HG02588 (cell line): ENCODE results near the gene MANEA.
A peak's percentile ranks its signal among the peaks of the same experiment; 100 is the strongest.
"Not testable (repeated sequence)": the region's sequence is repeated elsewhere in the genome, so short reads cannot be mapped to it uniquely, and the experiment has no call there.

Source experiments
- ATAC-seq: cut with Tn5 transposase; IDR thresholded peaks from one replicate; pipeline ENCODE4 v1.9.1; 2021; ENCODE audit warnings: mild to moderate bottlenecking, moderate library complexity; ENCODE audit not compliant: unreplicated experiment

MANEA gene, protein sequence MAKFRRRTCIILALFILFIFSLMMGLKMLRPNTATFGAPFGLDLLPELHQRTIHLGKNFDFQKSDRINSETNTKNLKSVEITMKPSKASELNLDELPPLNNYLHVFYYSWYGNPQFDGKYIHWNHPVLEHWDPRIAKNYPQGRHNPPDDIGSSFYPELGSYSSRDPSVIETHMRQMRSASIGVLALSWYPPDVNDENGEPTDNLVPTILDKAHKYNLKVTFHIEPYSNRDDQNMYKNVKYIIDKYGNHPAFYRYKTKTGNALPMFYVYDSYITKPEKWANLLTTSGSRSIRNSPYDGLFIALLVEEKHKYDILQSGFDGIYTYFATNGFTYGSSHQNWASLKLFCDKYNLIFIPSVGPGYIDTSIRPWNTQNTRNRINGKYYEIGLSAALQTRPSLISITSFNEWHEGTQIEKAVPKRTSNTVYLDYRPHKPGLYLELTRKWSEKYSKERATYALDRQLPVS

GRCh38 chr6:95577304-95578105 lies at the start of gene MANEA:
Gene MANEA, plus strand, starts transcription at chr6:95577535. Its CDS starts 8,905 bp downstream, at chr6:95586440.
- peak; percentile 74 for ATAC-seq

DNA sequence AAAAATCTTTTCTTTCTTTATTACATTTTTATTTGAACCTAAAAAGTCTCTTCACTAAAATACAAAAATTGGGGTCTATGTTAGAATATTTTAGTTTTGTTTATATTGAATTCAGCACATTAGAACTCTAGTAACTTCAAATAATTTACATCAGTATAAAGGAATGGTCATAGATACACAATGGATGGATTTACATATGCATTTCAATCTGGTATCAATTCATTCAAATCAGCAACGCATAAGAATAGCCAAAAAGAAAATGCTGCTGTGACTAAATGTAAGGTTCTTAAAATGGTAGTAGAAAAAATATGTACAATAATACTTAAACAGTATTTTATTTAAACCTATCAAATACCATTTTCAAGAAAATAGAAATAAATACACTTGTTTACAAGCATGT lies 47.6 kb upstream of the MANEA start:
- ATAC-seq = no peak

DNA sequence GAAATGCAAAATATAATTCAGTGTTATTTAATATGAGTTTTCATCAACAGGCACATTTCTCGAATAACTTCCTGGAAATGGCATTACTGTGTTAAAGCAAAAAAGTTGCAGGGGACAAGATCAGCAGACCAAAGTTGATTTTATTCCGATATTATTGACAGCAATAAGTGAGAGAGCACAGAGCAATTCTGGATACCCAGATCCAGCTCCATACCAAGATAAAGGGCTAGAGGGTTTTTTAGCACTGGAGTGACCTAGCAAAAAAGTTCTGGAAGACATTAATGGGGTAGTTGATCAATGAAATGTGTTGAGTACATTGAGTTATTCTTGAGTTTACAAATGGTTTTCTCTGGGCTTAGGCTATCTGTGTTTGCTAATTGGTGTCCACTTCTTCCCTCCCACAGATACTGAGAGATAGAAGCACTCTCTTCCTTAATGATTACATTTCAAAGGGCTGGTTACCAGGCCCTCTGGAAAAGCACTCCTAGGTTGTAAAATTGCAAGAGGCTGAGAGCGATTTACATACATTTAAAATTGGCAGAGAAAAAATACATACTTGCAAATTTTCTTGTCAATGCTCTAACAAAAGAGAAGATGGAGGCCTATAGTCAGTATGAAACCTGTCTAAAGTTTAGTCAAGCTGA lies 47.0 kb upstream of the MANEA start:
- no peak for ATAC-seq

GRCh38 chr6:95543798-95544197 lies 33.5 kb upstream of the MANEA start:
- no peak for ATAC-seq

DNA sequence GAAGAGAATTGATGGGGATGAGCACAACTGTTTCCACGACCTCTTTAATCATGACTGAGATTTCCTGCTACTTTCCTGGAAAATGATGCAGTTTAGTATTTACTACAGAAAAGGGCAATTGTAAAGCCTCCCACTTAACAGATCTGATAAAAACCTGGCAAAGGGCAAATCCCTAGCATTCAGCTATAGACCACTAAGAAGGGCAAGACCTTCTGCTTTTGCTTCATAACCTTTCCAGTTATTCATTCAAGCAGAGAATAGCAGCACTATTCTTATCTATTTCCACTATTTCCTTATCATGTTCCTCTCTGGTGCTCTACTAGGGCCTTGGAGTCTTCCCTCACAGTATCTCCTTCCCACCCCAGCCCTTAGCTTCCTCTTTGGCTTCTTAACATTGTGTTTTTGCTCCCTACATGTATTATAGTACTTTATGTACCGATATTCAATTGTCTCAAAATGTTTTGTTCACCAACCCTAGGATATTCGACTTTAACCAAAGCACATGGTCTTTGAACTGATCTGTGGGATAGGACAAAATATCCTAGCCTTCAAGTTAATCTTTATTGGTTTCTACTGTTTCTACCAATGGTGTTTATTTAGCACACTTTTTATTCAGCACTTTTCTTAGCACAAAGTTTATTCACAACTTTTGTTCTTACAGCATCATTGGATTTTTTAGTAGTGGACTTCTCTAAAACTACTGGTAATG lies 32.7 kb upstream of the MANEA start:
- ATAC-seq = no peak

DNA sequence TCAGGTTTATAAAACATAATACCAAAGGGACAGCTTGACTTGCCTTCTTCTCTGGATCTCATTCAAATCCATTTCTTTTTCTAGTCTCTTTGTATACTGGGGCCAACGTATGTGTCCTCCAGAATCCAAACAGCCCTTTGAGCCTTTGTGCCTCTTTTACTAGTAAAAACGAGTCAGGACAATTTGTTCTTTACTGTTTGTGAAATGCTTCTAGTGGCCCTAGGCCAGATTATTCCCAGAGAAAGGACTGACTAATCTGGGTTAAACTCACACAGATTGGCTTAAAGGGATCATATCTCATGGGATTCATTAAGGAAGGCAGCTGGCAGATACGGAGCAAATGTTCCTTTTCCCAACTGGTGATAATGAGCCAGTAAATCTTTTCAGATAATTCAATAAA lies 32.1 kb upstream of the MANEA start:
- no peak for ATAC-seq

GRCh38 chr6:95545686-95546085 lies 31.6 kb upstream of the MANEA start:
- no peak for ATAC-seq

DNA sequence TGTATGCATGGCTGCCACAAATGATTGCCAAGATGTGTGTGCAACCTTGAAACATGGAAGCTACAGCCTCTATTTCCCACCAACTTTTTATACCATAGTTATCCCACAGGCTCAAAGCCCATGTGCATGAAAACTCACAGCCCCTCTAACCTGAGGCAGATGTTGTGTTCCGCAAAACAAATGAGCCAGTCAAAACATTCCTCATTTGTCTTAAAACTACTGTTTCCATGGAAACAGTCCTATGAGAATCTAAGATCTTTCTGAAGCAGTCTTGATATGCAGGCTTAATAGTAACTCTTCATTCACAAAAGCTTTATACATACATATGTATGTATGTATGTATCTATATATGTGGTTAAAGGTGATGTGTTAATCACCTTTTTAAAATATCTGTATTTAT lies 31.2 kb upstream of the MANEA start:
- ATAC-seq = no peak

DNA sequence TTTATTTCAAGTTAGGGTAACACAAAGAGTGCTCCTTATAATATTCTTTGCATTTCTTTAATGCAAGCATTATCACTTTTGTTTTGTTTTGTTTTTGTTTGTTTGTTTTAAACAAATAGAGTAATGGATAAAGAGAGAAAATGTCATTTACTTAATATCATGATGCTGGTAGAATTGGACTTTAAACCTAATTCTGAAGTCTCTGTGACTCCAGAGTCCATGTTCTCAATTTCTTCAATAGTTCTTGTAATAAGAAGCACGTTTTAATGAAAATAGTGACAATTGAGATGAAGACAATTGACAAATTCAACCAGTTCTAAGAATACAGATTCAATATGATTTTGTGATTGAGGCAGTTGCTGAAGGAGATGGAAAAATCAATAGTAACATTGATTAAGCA lies 30.3 kb upstream of the MANEA start:
- no peak for ATAC-seq

- no peak for ATAC-seq
Measured at GRCh38 chr6:95548188-95548786, 29.0 kb upstream of the MANEA start.

DNA sequence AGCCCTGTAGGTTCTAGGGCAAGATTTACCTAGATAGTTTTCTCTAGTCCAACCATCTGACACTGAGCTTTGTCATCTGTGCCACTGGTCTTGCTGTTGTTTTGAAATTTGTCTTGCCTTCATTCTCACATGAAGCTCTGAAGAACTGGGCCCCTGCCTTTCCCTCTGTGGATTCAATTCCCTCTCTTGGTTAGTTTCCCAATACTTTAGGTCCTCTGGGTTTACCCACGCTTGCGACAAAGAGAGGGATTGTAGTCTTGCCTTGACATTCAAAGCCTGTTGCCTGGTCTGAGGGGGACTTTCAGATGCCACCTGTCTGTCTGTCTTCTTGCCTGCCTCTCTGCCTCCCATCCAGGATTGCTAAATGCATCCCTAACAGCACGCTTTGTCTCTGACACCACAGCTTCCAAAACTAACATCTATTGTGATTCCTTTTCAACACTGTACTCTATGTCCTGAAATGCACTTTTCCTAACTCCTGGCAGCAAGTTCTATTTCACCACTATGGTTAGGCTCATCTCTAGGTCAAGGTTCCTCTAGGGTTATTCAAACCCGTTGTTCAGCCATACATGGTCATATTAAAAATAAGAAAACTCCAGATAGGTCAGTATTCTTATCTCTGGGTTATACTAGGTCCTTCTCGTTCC lies 25.5 kb upstream of the MANEA start:
- ATAC-seq = no peak

GRCh38 chr6:95553880-95554279 lies 23.5 kb upstream of the MANEA start:
- ATAC-seq = no peak

DNA sequence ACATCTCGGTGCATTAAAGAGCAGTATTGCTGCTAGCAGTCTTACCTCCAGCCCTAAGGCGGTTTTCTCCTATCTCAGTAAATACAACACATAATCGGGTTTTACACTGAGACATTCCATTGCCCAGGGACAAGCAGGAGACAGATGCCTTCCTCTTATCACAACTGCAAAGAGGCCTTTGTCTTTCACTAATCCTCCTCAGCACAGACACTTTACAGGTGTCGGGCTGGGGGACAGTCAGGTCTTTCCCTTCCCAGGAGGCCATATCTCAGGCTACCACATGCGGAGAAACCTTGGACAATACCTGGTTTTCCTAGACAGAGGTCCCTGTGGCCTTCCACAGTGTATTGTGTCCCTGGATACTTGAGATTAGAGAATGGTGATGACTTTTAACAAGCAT lies 16.4 kb upstream of the MANEA start:
- ATAC-seq = not testable (repeated sequence)

GRCh38 chr6:95569560-95569959 lies 7.8 kb upstream of the MANEA start:
- ATAC-seq = no peak

GRCh38 chr6:95572098-95572497 lies 5.2 kb upstream of the MANEA start:
- no peak for ATAC-seq

DNA sequence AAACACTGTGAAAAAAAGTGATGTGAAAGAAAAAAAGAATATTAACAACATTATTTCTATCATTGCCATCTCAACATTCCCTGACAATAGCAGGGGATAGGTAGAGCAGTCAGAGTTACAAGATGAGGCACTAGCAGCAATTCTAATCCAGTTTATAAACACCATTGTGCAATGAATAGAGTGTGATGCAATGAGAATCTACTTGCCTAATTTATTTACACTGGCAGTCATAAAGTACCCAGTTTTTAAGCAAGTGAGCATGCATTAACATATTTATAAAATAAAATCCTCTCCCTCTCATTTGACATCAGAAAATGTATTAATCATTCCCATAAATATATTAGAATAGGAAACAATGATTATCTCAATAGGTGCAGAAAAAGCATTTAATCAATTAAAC lies 2.5 kb upstream of the MANEA start:
- no peak for ATAC-seq

GRCh38 chr6:95576218-95576997 lies 927 bp upstream of the MANEA start:
- ATAC-seq = peak; percentile 18

GRCh38 chr6:95576998-95577303 lies 384 bp upstream of the MANEA start:
- no peak for ATAC-seq

- peak; percentile 9 for ATAC-seq
Measured at GRCh38 chr6:95578106-95578410, 723 bp downstream of the MANEA start.

- no peak for ATAC-seq
Measured at GRCh38 chr6:95581073-95581472, 3.7 kb downstream of the MANEA start.
